Ovary (tissue), 9 donors: ENCODE data around the gene ARHGAP23. TPM values are rescaled to one million over a fixed set of nuclear protein-coding genes. Genes with fewer than 3 reads are reported as not detected.
"Not testable (repeated sequence)": the region's sequence is repeated elsewhere in the genome, so short reads cannot be mapped to it uniquely, and the experiment has no call there.

Source experiments
- DNase-seq, 5 donors: peaks; one replicate each; pipeline ENCODE4 v3.0.0-alpha.2; 2019 to 2020
- H3K27ac ChIP-seq, 2 donors: fragments of 200-600 bp; one replicate each; pipeline versions ENCODE4 v1.5.1 to v1.8.0; 2019 to 2022
- H3K27me3 ChIP-seq: fragments of 200-600 bp; one replicate; pipeline ENCODE4 v1.8.0; 2022
- H3K36me3 ChIP-seq: fragments of 200-600 bp; sonication (generic); one replicate; pipeline ENCODE4 v1.5.1; 2019
- H3K4me1 ChIP-seq: one replicate; pipeline ENCODE4 v1.8.1; 2013; ENCODE audit warnings: mild to moderate bottlenecking, moderate library complexity; ENCODE audit not compliant: insufficient read depth
- H3K4me3 ChIP-seq: fragments of 200-600 bp; sonication (generic); one replicate; pipeline ENCODE4 v1.5.1; 2017
- H3K9me3 ChIP-seq, 2 donors: fragments of 200-600 bp in 1 of 2; sonication (generic) in 1 of 2; one replicate each; pipeline versions ENCODE4 v1.5.1 to v1.8.1; 2013 to 2019; ENCODE audit warnings: mild to moderate bottlenecking in 1 of 2, moderate library complexity in 1 of 2
- CTCF ChIP-seq, 3 donors: fragments of 450-650 bp in 2 of 3; fragments of 200-600 bp in 1 of 3; IDR thresholded peaks; one replicate each; pipeline versions ENCODE4 v1.5.1 to v1.8.0; 2016 to 2022; ENCODE audit warnings: antibody characterized with exemption in 3 of 3, mild to moderate bottlenecking in 1 of 3
- EP300 ChIP-seq: sonication (generic); formaldehyde crosslinking; IDR thresholded peaks from one replicate; pipeline ENCODE4 v1.6.1; 2017; ENCODE audit warnings: antibody characterized with exemption
- POLR2A ChIP-seq: fragments of 450-650 bp; IDR thresholded peaks from one replicate; pipeline ENCODE4 v1.6.1; 2017; ENCODE audit warnings: antibody characterized with exemption, mild to moderate bottlenecking, moderate library complexity
- WGBS, 3 donors: extraction: QIAGEN DNeasy Blood & Tissue Kit in 1 of 3; methylation state at CpG; one replicate each; pipeline versions ENCODE4 v1.1.5 to v1.1.7; 2013 to 2017; 5-methylcytosine and 5-hydroxymethylcytosine counted together
- intact Hi-C, 4 donors: fragments of 100-400 bp; cut with DNase I; formaldehyde crosslinking; loops; one replicate each; pipeline versions ENCODE4 v1.11.0 to v1.15.1; 2022 to 2023
- polyA plus RNA-seq, 2 donors: library from polyadenylated mRNA; stranded (reverse); fragments of 200-250 nt in 1 of 2; fragments of 350-450 nt in 1 of 2; fragmentation: Illumina TruSeq in 1 of 2; extraction: RNeasy Lipid Tissue Mini Kit (QIAGEN cat#74804) in 1 of 2; gene quantifications; one replicate each; pipeline ENCODE4 v1.2.3, GENCODE V29; 2013 to 2014
- total RNA-seq, 7 donors: library from RNA; depleted of rRNA in 2 of 7; stranded (reverse); fragments of >200 nt in 2 of 7; fragmentation: NEBNext Ultra II Directional in 3 of 7; extraction: Animal tissue kit (Norgen Biotek cat#: 25700) in 3 of 7; gene quantifications; one replicate each; pipeline versions ENCODE4 v1.1.0 to v1.2.4, GENCODE V29; 2016 to 2023
- donor health status: DM: no; HTN: no; CAD: no; lungs with moderate emphysema.
- donor health status: DM: no; HTN: no; CAD: no.
- donor health status: Bipolar disorder and iron deficiency.
- donor health status: DM: yes; HTN: yes; CAD: no.
- donor health status: DM: no; HTN: no; CAD: no.
- donor health status: DM: yes; HTN: yes; CAD: no.

Gene ARHGAP23
- total and polyA plus RNA-seq, 9 donors = 13.7 to 76.4 (median 45.3) TPM

- no peak overlapping the region for H3K4me3 ChIP-seq
- no peaks in the 10 kb centered on the region for H3K36me3 ChIP-seq
- intact Hi-C loops = loop anchor here in 2 of 4 donors (10.0 kb wide), 2 partner anchors 63 to 153 kb away; no protein-coding TSS in a partner anchor
- WGBS, 3 donors = 47 to 56% (median 52%) methylated on average over 15 of the region's 15 CpGs
- no peaks in the 10 kb centered on the region for H3K9me3 ChIP-seq
- H3K27me3 ChIP-seq = no peaks in the 10 kb centered on the region
- DNase-seq = peak; percentile 37 to 61 (median 49)
- TF ChIP-seq POLR2A (no peak), CTCF (IDR thresholded peaks at IDR 0.05) (no peak), EP300 (no peak)
- H3K4me1 ChIP-seq = peaks cover 7% of the 10 kb centered on the region
- no peak overlapping the region for H3K27ac ChIP-seq
These were observed 83.2 kb downstream of the ARHGAP23 start for GRCh38 chr17:38511150-38512108.

- peaks cover 7% of the 10 kb centered on the region for H3K4me1 ChIP-seq
These were observed 84.3 kb downstream of the ARHGAP23 start for GRCh38 chr17:38512473-38513058.

GRCh38 chr17:38526526-38526925 lies 98.3 kb downstream of the ARHGAP23 start:
- WGBS, 3 donors = 56 to 66% (median 57%) methylated on average over 8 of the region's 8 CpGs
- intact Hi-C loops, H3K4me3 ChIP-seq, H3K27ac ChIP-seq, H3K9me3 ChIP-seq, DNase-seq, H3K4me1 ChIP-seq, H3K27me3 ChIP-seq, H3K36me3 ChIP-seq: not testable (repeated sequence)

More at GRCh38 chr17:38512473-38513058, 84.3 kb downstream of the ARHGAP23 start:
- WGBS, 3 donors = 58 to 74% (median 65%) methylated on average over 13 of the region's 13 CpGs
- Histone ChIP-seq H3K36me3 (no peaks in the 10 kb centered on the region), H3K27ac (no peak overlapping the region), H3K27me3 (no peaks in the 10 kb centered on the region), H3K4me3 (no peak overlapping the region), H3K9me3 (no peaks in the 10 kb centered on the region)
- no peak for TF ChIP-seq EP300
- TF ChIP-seq POLR2A = no peak
- TF ChIP-seq CTCF (IDR thresholded peaks at IDR 0.05) = no peak
- no peak for DNase-seq
- intact Hi-C loops = loop anchor here in 2 of 4 donors (10.0 kb wide), 2 partner anchors 62 to 152 kb away; no protein-coding TSS in a partner anchor

DNA sequence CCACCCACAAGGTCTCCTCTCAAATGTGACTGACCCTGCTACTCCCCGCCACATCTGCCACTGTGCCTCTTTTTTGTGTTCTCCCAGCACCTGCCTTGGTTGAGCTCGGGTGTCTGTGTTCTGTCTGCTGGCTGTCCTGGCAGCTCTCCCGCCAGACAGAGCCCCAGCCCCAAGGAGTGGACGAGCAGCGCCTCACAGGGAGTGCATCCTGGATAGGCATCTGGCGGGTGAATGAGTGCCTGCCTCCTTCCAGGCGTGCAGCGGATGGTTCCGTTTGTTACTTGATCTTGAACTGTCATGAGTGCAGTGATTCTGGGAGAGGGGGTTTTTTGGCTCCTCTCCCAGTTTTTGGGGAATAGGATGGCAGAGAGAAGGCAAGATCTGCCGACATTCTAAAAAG lies 99.9 kb downstream of the ARHGAP23 start:
- intact Hi-C loops, H3K27ac ChIP-seq, H3K4me3 ChIP-seq, H3K4me1 ChIP-seq, H3K36me3 ChIP-seq, H3K9me3 ChIP-seq, H3K27me3 ChIP-seq: not testable (repeated sequence)
- DNase-seq = peak in 1 of 5 donors; percentile 2
- WGBS, 3 donors = 10 to 16% (median 10%) methylated on average over 10 of the region's 10 CpGs

GRCh38 chr17:38530856-38531255 lies 102.6 kb downstream of the ARHGAP23 start:
- H3K27ac ChIP-seq, intact Hi-C loops, H3K4me3 ChIP-seq, H3K4me1 ChIP-seq, H3K27me3 ChIP-seq, H3K9me3 ChIP-seq, H3K36me3 ChIP-seq: not testable (repeated sequence)
- peak in 1 of 5 donors; percentile 4 for DNase-seq
- WGBS, 3 donors = 23 to 35% (median 29%) methylated on average over 10 to 11 of the region's 11 CpGs

- H3K4me1 ChIP-seq, H3K27ac ChIP-seq, H3K36me3 ChIP-seq, H3K27me3 ChIP-seq, intact Hi-C loops, H3K4me3 ChIP-seq, H3K9me3 ChIP-seq: not testable (repeated sequence)
- 65 to 77% (median 66%) methylated on average over 9 to 11 of the region's 11 CpGs for WGBS, 3 donors
- peak in 1 of 5 donors; percentile 2 for DNase-seq
These were observed 103.5 kb downstream of the ARHGAP23 start for GRCh38 chr17:38531761-38532160.
